NCI-H2227 treated with DMSO at 0.1 percent for 48 hours (cell line): ENCODE results near the gene OTOP1.
"Not testable (repeated sequence)": the region's sequence is repeated elsewhere in the genome, so short reads cannot be mapped to it uniquely, and the experiment has no call there.

ENCODE experiments used
- DNase-seq: peaks from one replicate; lab custom pipeline; 2025; lab: John Stamatoyannopoulos, UW

The OTOP1 gene

GRCh38 chr4:4164532-4165173 is 62.1 kb downstream of the OTOP1 start:
- not testable (repeated sequence) for DNase-seq

- DNase-seq = not testable (repeated sequence)
Measured at GRCh38 chr4:4162186-4162585, 64.5 kb downstream of the OTOP1 start.

GRCh38 chr4:4160956-4161665 is 65.6 kb downstream of the OTOP1 start:
- DNase-seq = not testable (repeated sequence)

GRCh38 chr4:4145622-4146021 is 81.1 kb downstream of the OTOP1 start:
- DNase-seq = not testable (repeated sequence)

- not testable (repeated sequence) for DNase-seq
Measured at GRCh38 chr4:4143376-4143775, 83.4 kb downstream of the OTOP1 start.

GRCh38 chr4:4142679-4143078 is 84.0 kb downstream of the OTOP1 start:
- not testable (repeated sequence) for DNase-seq

- DNase-seq = not testable (repeated sequence)
Measured at GRCh38 chr4:4141186-4141585, 85.5 kb downstream of the OTOP1 start.
